ENCODE measurements around the gene CEP104.
"Not testable (repeated sequence)": the region's sequence is repeated elsewhere in the genome, so short reads cannot be mapped to it uniquely, and the experiment has no call there.

Gene CEP104

DNA sequence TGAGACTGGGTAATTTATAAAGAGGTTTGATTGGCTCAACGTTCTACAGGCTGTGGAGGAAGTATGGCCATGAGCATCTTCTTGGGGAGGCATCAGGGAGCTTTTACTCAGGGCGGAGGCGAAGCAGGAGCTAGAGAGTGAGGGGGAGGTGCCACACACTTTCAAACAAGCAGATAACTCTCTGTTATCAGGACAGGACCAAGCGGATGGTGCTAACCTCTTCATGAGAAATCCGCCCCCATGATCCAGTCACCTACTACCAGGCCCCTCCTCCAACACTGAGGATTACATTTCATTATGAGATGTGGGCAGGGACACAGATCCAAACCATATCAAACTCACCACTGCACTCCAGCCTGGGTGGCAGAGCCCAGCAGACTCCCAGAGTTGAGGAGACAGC, 49.2 kb downstream of the CEP104 start:
- H3K4me3 ChIP-seq (ENCODE audit: low read length), result no peak overlapping the region
- H3K79me2 ChIP-seq (ENCODE audit: control insufficient read depth, low read length), result no peaks in the 10 kb centered on the region
- H3K27ac ChIP-seq (ENCODE audit: low read depth, low read length), result no peak overlapping the region
- no peak overlapping the region for H3K4me2 ChIP-seq (ENCODE audit: low read length)
- H4K20me1 ChIP-seq (ENCODE audit: control insufficient read depth, insufficient read depth, low read depth, low read length), result no peaks in the 10 kb centered on the region
- H3K27me3 ChIP-seq (ENCODE audit: control insufficient read depth, low read length), result peaks cover 15% of the 10 kb centered on the region
- no peaks in the 10 kb centered on the region for H3K9me3 ChIP-seq (ENCODE audit: control insufficient read depth, insufficient read depth, low read length)
- H3K36me3 ChIP-seq (ENCODE audit: control insufficient read depth, low read length), result no peaks in the 10 kb centered on the region
- H3K4me1 ChIP-seq (ENCODE audit: control insufficient read depth, low read length), result no peaks in the 10 kb centered on the region
- TF ChIP-seq EZH2phosphoT487 (IDR thresholded peaks at IDR 0.05; ENCODE audit: borderline replicate concordance, low read length), result no peak
- TF ChIP-seq, protein P1, sequence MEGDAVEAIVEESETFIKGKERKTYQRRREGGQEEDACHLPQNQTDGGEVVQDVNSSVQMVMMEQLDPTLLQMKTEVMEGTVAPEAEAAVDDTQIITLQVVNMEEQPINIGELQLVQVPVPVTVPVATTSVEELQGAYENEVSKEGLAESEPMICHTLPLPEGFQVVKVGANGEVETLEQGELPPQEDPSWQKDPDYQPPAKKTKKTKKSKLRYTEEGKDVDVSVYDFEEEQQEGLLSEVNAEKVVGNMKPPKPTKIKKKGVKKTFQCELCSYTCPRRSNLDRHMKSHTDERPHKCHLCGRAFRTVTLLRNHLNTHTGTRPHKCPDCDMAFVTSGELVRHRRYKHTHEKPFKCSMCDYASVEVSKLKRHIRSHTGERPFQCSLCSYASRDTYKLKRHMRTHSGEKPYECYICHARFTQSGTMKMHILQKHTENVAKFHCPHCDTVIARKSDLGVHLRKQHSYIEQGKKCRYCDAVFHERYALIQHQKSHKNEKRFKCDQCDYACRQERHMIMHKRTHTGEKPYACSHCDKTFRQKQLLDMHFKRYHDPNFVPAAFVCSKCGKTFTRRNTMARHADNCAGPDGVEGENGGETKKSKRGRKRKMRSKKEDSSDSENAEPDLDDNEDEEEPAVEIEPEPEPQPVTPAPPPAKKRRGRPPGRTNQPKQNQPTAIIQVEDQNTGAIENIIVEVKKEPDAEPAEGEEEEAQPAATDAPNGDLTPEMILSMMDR (IDR thresholded peaks at IDR 0.05; ENCODE audit: low read depth, low read length, poor library complexity, severe bottlenecking), result no peak
- H3K9me2 ChIP-seq (replicated peaks; ENCODE audit: control insufficient read depth, low read length), result no peaks in the 10 kb centered on the region
- H3F3A ChIP-seq (ENCODE audit: control insufficient read depth, insufficient read depth), result peaks cover 5% of the 10 kb centered on the region; the same call in 1 of the 2 replicates

DNA sequence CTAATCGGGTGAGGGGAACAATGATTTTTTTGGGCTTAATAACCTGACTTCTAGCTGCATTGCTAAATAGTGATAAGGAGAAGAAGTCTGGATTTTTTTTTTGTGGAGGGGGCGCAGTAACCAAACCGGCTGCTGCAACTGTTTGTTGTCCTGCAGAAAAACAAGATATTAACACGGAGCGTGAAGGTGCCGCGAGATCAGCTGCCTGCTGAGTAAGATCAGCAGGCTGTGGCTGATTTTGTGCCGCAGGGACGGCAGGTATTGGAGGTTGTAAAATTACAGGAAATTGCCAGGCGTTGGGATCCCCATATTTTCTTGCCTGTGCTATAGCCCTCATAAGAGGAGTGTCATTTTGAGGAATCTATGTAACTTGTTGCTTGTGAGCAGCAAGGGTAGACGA, 52.0 kb downstream of the CEP104 start:
- Histone ChIP-seq H3K27me3 (ENCODE audit: control insufficient read depth, low read length) (peaks cover 22% of the 10 kb centered on the region), H3K4me1 (ENCODE audit: control insufficient read depth, low read length) (0 out of 2 replicates have a peak, but pooled peaks cover 3% of the 10 kb centered on the region), H4K20me1 (ENCODE audit: control insufficient read depth, insufficient read depth, low read depth, low read length) (no peaks in the 10 kb centered on the region), H3K27ac (ENCODE audit: low read depth, low read length) (no peak overlapping the region), H3K9me3 (ENCODE audit: control insufficient read depth, insufficient read depth, low read length) (no peaks in the 10 kb centered on the region; the same call in 1 of the 2 replicates), H3K79me2 (ENCODE audit: control insufficient read depth, low read length) (no peaks in the 10 kb centered on the region), H3K36me3 (ENCODE audit: control insufficient read depth, low read length) (no peaks in the 10 kb centered on the region), H3F3A (ENCODE audit: control insufficient read depth, insufficient read depth) (no peaks in the 10 kb centered on the region), H3K4me3 (ENCODE audit: low read length) (no peak overlapping the region), H3K4me2 (ENCODE audit: low read length) (no peak overlapping the region), H3K9me2 (replicated peaks; ENCODE audit: control insufficient read depth, low read length) (no peaks in the 10 kb centered on the region)
- TF ChIP-seq EZH2phosphoT487 (IDR thresholded peaks at IDR 0.05; ENCODE audit: borderline replicate concordance, low read length), result no peak
- TF ChIP-seq, protein P1 (IDR thresholded peaks at IDR 0.05; ENCODE audit: low read depth, low read length, poor library complexity, severe bottlenecking), result no peak

DNA sequence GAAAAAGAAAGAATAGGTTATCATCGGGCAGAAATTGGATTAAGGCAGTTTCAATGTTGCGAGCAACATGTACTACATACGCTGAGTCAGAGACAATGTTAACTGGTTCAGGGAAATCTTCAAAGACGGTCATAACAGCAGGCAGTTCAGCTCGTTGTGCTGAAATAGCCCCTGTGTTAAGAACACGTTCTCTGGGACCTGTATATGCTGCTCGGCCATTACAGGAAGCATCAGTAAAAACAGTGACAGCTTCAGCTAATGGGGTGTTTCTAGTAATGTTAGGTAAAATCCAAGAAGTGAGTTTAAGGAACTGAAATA, 52.4 kb downstream of the CEP104 start:
- H4K20me1 ChIP-seq (ENCODE audit: control insufficient read depth, insufficient read depth, low read depth, low read length); H3K79me2 ChIP-seq (ENCODE audit: control insufficient read depth, low read length): not testable (repeated sequence)

DNA sequence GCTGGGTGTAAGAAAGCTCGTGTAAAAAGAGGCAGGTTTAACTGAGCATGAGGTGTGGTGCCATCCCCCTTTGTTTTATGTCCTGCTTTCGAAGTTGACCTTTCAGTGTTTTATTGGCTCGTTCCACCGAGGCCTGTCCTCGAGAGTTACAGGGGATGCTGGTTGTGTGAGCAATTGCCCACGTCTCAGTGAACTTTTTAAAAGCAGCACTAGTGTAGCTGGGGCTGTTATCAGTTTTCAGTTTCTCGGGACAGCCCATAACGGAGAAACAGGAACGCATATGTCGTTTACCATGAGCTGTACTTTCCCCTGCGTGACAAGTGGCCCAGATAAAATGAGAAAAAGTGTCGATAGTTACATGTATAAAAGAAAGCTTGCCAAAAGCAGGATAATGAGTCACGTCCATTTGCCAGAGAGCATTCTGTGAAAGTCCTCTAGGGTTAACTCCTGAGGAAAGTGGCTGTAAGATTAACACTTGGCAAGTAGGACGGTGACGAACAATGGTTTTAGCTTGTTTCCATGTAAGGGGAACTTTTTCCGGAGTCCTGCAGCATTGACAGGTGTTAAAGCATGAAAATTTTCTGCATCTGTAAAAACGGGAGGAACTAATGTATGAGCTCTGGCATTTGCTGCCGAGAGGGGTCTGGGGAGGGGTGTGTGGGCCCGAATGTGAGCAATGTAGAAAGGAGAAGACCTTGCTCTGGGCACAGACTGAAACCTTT, 52.9 kb downstream of the CEP104 start:
- no peaks in the 10 kb centered on the region for H4K20me1 ChIP-seq (ENCODE audit: control insufficient read depth, insufficient read depth, low read depth, low read length)
- 0 out of 2 replicates have a peak, but pooled peaks cover 3% of the 10 kb centered on the region for H3K4me1 ChIP-seq (ENCODE audit: control insufficient read depth, low read length)
- no peak overlapping the region for H3K4me2 ChIP-seq (ENCODE audit: low read length)
- no peaks in the 10 kb centered on the region for H3F3A ChIP-seq (ENCODE audit: control insufficient read depth, insufficient read depth)
- H3K36me3 ChIP-seq (ENCODE audit: control insufficient read depth, low read length), result no peaks in the 10 kb centered on the region
- no peaks in the 10 kb centered on the region; the same call in 1 of the 2 replicates for H3K9me3 ChIP-seq (ENCODE audit: control insufficient read depth, insufficient read depth, low read length)
- TF ChIP-seq, protein P1 (IDR thresholded peaks at IDR 0.05; ENCODE audit: low read depth, low read length, poor library complexity, severe bottlenecking), result no peak
- H3K79me2 ChIP-seq (ENCODE audit: control insufficient read depth, low read length), result no peaks in the 10 kb centered on the region
- no peaks in the 10 kb centered on the region for H3K9me2 ChIP-seq (replicated peaks; ENCODE audit: control insufficient read depth, low read length)
- no peak overlapping the region for H3K4me3 ChIP-seq (ENCODE audit: low read length)
- peaks cover 25% of the 10 kb centered on the region for H3K27me3 ChIP-seq (ENCODE audit: control insufficient read depth, low read length)
- H3K27ac ChIP-seq (ENCODE audit: low read depth, low read length), result no peak overlapping the region

More for the DNA sequence above, 52.4 kb downstream of the CEP104 start:
- not testable (repeated sequence) for H3F3A ChIP-seq (ENCODE audit: control insufficient read depth, insufficient read depth); H3K4me2 ChIP-seq (ENCODE audit: low read length); H3K4me1 ChIP-seq (ENCODE audit: control insufficient read depth, low read length); H3K9me2 ChIP-seq (replicated peaks; ENCODE audit: control insufficient read depth, low read length); H3K27ac ChIP-seq (ENCODE audit: low read depth, low read length); H3K4me3 ChIP-seq (ENCODE audit: low read length); H3K36me3 ChIP-seq (ENCODE audit: control insufficient read depth, low read length); H3K9me3 ChIP-seq (ENCODE audit: control insufficient read depth, insufficient read depth, low read length)
- peaks cover 25% of the 10 kb centered on the region for H3K27me3 ChIP-seq (ENCODE audit: control insufficient read depth, low read length)

DNA sequence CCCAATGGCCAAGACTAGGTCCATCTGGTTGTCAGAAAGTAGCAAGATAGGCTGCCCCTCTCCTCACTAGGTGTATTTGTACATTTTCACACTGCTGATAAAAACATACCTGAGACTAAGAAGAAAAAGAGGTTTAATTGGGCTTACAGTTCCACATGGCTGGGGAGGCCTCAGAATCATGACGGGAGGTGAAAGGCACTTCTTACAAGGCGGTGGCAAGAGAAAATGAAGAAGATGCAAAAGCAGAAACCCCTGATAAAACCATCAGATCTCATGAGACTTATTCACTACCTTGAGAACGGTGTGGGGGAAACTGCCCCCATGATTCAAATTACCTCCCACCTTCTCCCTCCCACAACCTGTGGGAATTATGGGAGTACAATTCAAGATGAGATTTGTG, 56.2 kb downstream of the CEP104 start:
- H3K4me2 ChIP-seq (ENCODE audit: low read length); H3F3A ChIP-seq (ENCODE audit: control insufficient read depth, insufficient read depth); H3K4me3 ChIP-seq (ENCODE audit: low read length); H3K27ac ChIP-seq (ENCODE audit: low read depth, low read length); H3K4me1 ChIP-seq (ENCODE audit: control insufficient read depth, low read length); H3K9me3 ChIP-seq (ENCODE audit: control insufficient read depth, insufficient read depth, low read length); H4K20me1 ChIP-seq (ENCODE audit: control insufficient read depth, insufficient read depth, low read depth, low read length); H3K36me3 ChIP-seq (ENCODE audit: control insufficient read depth, low read length); H3K9me2 ChIP-seq (replicated peaks; ENCODE audit: control insufficient read depth, low read length): not testable (repeated sequence)
- Histone ChIP-seq H3K79me2 (ENCODE audit: control insufficient read depth, low read length) (peaks cover 15% of the 10 kb centered on the region), H3K27me3 (ENCODE audit: control insufficient read depth, low read length) (peaks cover 25% of the 10 kb centered on the region)

Data from DOHH2 (cell line).